K562 (cell line): Measurements from ENCODE around the gene PGPEP1. TPM values are rescaled to one million over a fixed set of nuclear protein-coding genes. Genes with fewer than 3 reads are reported as not detected.
A peak's percentile ranks its signal among the peaks of the same experiment; 100 is the strongest.

Experiments
- AFF1 ChIP-seq, 2 experiments: fragments of 450-650 bp; IDR thresholded peaks; 2 replicates each; pipeline ENCODE4 v1.6.1; 2018; ENCODE audit warnings: mild to moderate bottlenecking in 2 of 2, low read depth in 1 of 2; ENCODE audit not compliant: partially characterized antibody in 2 of 2
- CREBBP ChIP-seq: IDR thresholded peaks from one replicate; pipeline ENCODE4 v1.6.1; 2012; ENCODE audit warnings: low read depth, mild to moderate bottlenecking, control low read depth, inconsistent platforms, low read length
- CXXC5 ChIP-seq: fragments of 250-450 bp; sonication (Bioruptor Pico); IDR thresholded peaks from 2 replicates; pipeline ENCODE4 v1.8.0; 2022; ENCODE audit warnings: inconsistent platforms, mild to moderate bottlenecking, moderate library complexity
- FOXJ3 ChIP-seq: sonication (generic); formaldehyde crosslinking; IDR thresholded peaks from 2 replicates; pipeline ENCODE4 v1.4.0; 2020; ENCODE audit warnings: mild to moderate bottlenecking, missing genetic modification reagents
- GABPA ChIP-seq: fragments of 200-800 bp; sonication (Bioruptor generic); conservative IDR thresholded peaks from 2 replicates; pipeline ENCODE4 v1.6.1; 2016; ENCODE audit warnings: low read depth, missing genetic modification characterization, missing compliant biosample characterization
- GTF2E2 ChIP-seq: fragments of 200-800 bp; sonication (Bioruptor generic); IDR thresholded peaks from 2 replicates; pipeline ENCODE4 v1.6.1; 2016; ENCODE audit warnings: missing genetic modification characterization, missing compliant biosample characterization
- HIVEP1 ChIP-seq: fragments of 250-450 bp; sonication (Bioruptor Pico); IDR thresholded peaks from 2 replicates; pipeline ENCODE4 v1.4.0; 2020; ENCODE audit warnings: mild to moderate bottlenecking
- KDM5B ChIP-seq: fragments of 200-600 bp; sonication (generic); IDR thresholded peaks from 2 replicates; pipeline ENCODE4 v1.6.1; 2012; ENCODE audit warnings: low read depth, mild to moderate bottlenecking, moderate library complexity, low read length, control low read depth, inconsistent platforms; ENCODE audit not compliant: insufficient replicate concordance
- MBD1 ChIP-seq: fragments of 250-450 bp; sonication (Bioruptor Pico); IDR thresholded peaks from 2 replicates; pipeline ENCODE4 v1.8.0; 2022; ENCODE audit warnings: inconsistent platforms
- MLLT1 ChIP-seq, 2 experiments: fragments of 450-650 bp; IDR thresholded peaks; 2 replicates each; pipeline ENCODE4 v1.6.1; 2016
- NFRKB ChIP-seq: fragments of 450-650 bp; IDR thresholded peaks from 2 replicates; pipeline ENCODE4 v1.6.1; 2016; ENCODE audit warnings: low read depth
- SMARCC2 ChIP-seq: fragments of 450-650 bp; IDR thresholded peaks from 2 replicates; pipeline ENCODE4 v1.6.1; 2017; ENCODE audit warnings: antibody characterized with exemption, moderate library complexity, mild to moderate bottlenecking, low read depth
- TFAM ChIP-seq: fragments of 250-450 bp; sonication (Bioruptor Pico); conservative IDR thresholded peaks from 2 replicates; pipeline ENCODE4 v1.5.0; 2021; ENCODE audit warnings: mild to moderate bottlenecking, moderate library complexity
- ZBTB1 ChIP-seq: sonication (generic); formaldehyde crosslinking; IDR thresholded peaks from 2 replicates; pipeline ENCODE4 v1.8.1; 2023; ENCODE audit warnings: missing genetic modification reagents, low read depth, mild to moderate bottlenecking, borderline replicate concordance
- ZKSCAN1 ChIP-seq: fragments of 150-350 bp; IDR thresholded peaks from 2 replicates; pipeline ENCODE4 v1.6.1; 2016; ENCODE audit warnings: low read depth, low read length
- ZNF324 ChIP-seq: fragments of 250-450 bp; sonication (Bioruptor Pico); IDR thresholded peaks from 2 replicates; pipeline ENCODE4 v1.4.0; 2020; ENCODE audit warnings: mild to moderate bottlenecking
- ZNF444 ChIP-seq: fragments of 250-450 bp; sonication (Bioruptor Pico); IDR thresholded peaks from 2 replicates; pipeline ENCODE4 v1.4.0; 2020; ENCODE audit warnings: mild to moderate bottlenecking, moderate library complexity
- ZNF644 ChIP-seq: fragments of 200-800 bp; sonication (Bioruptor generic); IDR thresholded peaks from 2 replicates; pipeline ENCODE4 v1.6.1; 2016; ENCODE audit warnings: low read depth, missing genetic modification characterization, missing compliant biosample characterization
- ZNF695 ChIP-seq: fragments of 450-650 bp; formaldehyde crosslinking; IDR thresholded peaks from 2 replicates; pipeline ENCODE4 v1.4.0; 2020; ENCODE audit warnings: mild to moderate bottlenecking, moderate library complexity
- polyA plus RNA-seq, 8 experiments: library from polyadenylated mRNA; depleted of rRNA in 4 of 8; stranded (reverse) in 5 of 8; unstranded in 3 of 8; fragments of >200 nt; fragmentation: Nextera tagmentation in 2 of 8; fragmentation: Illumina TruSeq in 1 of 8; extraction: Ambion mirVana in 2 of 8; extraction: Trizol in 1 of 8; gene quantifications; 2 replicates each; pipeline versions ENCODE4 v1.2.1 to v1.2.3, GENCODE V29; 2011 to 2014; ENCODE audit warnings: inconsistent platforms in 1 of 8, missing spikeins in 1 of 8
- total RNA-seq, 7 experiments: library from RNA; depleted of rRNA in 6 of 7; stranded (reverse); fragments of >200 nt in 6 of 7; fragmentation: Illumina TruSeq in 2 of 7; extraction: Trizol in 2 of 7; gene quantifications; 2 replicates each; pipeline versions ENCODE4 v1.2.1 to v1.2.3, GENCODE V29; 2011 to 2021; ENCODE audit warnings: low replicate concordance in 1 of 7

The PGPEP1 gene
- total and polyA plus RNA-seq, 9 of the 15 experiments (the other 6 are each of a cell fraction or from before 2014, with no cell fraction given) = 10.0 to 69.6 (median 33.5) TPM

- TF ChIP-seq MLLT1 (IDR thresholded peaks at IDR 0.05) = peak in 1 of 2 experiments; percentile 52; a peak in 1 of 4 replicates
- TF ChIP-seq ZNF444 = no peak
- no peak for TF ChIP-seq TFAM (CRISPR knock-in tag)
- TF ChIP-seq FOXJ3 (CRISPR knock-in tag) = no peak
- TF ChIP-seq AFF1 (IDR thresholded peaks at IDR 0.05; ENCODE audit: low read depth in 1 of 2, partially characterized antibody in 2 of 2) = peak in 1 of 2 experiments; percentile 8
- no peak for TF ChIP-seq ZNF324 (CRISPR knock-in tag)
- TF ChIP-seq HIVEP1 (CRISPR knock-in tag) = no peak
- no peak for TF ChIP-seq SMARCC2
- TF ChIP-seq KDM5B = peak; percentile 22
- no peak for TF ChIP-seq CREBBP
- peak; percentile 68; the same call in 1 of the 2 replicates for TF ChIP-seq NFRKB
- TF ChIP-seq ZNF644 (tag) = no peak
- TF ChIP-seq ZKSCAN1 = no peak
- TF ChIP-seq ZBTB1 = peak; percentile 40; the same call in 1 of the 2 replicates
- TF ChIP-seq MBD1 (CRISPR knock-in tag) = no peak
- TF ChIP-seq GABPA (tag) = peak; percentile 7; the same call in 1 of the 2 replicates
- TF ChIP-seq CXXC5 (CRISPR knock-in tag) = no peak
- TF ChIP-seq ZNF695 (CRISPR knock-in tag) = no peak
- peak; percentile 44 for TF ChIP-seq GTF2E2 (tag)
Observed at GRCh38 chr19:18386543-18387271, 46.3 kb downstream of the PGPEP1 start (continued).
